Stimulated activated naive CD8-positive, alpha-beta T cell treated with anti-CD3 and anti-CD28 coated beads, Interleukin-15, Interleukin-2, amounts not matched to agents 100 U/mL and 50 U/mL, for 24 hours (primary cell): ENCODE results near the gene KDM4E.

ENCODE experiments used
- ATAC-seq: fragments of 150-1000 bp; cut with Tn5 transposase; one replicate; pipeline ENCODE4 v1.10.0; 2021
- DNase-seq: peaks from one replicate; pipeline ENCODE4 v3.0.0; 2021

Gene KDM4E

DNA sequence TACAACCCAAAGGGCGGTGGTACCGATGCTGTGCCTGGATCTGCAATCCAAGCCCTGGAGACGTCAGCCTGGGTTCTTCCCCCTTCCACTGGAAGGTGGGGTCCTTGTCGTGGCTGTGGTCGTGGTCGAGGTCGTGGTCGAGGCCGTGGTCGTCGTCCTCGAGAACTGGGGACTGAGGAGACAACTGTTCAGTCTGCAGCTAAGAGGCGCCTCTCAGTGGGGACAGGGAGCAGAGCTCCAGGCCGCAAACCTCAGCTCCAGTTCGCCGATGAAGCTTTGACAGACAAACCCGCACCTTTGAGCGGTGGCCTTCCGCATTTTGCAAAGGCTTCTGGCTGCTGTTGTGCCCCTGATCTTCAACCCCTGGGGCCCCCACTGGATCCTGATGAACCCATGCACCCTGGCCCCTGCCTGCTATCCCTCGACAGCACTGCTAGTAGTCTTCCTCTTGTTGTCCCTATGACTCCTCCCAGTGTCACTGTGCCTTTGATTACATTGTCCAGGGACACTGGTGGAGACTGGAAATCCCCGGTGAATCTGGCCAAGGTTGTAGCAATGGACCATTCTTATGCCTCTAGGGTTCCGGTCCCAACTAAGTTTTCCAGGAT, 25.6 kb downstream of the KDM4E start:
- ATAC-seq (no peak), DNase-seq (no peak)

DNA sequence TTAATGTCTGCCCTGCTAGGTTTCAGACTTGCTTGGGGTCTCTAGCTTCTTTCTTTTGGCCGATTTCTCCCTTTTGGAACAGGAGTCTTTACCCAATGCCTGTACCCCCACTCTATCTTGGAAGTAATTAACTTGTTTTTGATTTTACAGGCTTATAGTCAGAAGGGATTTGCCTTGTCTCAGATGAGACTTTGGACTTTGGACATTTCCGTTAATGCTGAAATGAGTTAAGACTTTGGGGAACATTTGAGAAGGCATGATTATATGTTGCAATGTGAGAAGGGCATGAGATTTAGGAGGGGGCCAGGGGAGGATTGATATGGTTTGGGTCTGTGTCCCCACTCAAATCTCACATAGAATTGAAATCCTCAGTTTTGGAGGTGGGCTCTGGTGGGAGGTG, 29.3 kb downstream of the KDM4E start:
- ATAC-seq (no peak), DNase-seq (no peak)

DNA sequence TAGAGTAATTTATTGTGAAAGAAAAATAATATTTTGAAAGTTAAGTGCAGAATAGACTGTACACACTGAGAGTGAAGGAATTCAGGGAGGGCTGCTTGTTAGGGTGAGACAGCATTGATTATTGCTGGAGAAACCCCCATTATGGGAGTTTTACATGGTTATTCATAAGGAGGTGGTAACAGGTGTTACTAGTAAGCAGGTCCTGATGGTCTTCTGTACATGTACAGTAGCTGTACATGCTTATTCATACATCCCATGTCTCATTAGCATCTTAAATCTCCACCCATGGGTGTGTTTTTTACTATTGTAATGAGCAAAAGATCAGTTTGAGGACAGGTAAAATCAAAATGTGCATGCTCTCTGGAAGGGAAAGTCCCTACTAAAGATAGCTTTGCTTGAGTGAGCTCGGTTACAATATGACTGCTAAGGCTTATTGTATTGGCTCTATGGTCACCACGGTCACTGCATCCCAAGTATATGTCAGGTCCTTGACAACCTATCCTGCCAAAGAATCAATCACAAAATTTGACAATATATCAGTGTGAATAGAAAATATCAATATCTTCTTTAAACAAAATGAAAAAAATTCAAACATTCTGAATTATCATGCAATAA, 30.3 kb downstream of the KDM4E start:
- ATAC-seq (no peak), DNase-seq (no peak)

GRCh38 chr11:95057959-95058358, 32.9 kb downstream of the KDM4E start:
- no peak for DNase-seq
- ATAC-seq = peak; percentile 9

GRCh38 chr11:95058621-95059020, 33.6 kb downstream of the KDM4E start:
- no peak for ATAC-seq
- no peak for DNase-seq

DNA sequence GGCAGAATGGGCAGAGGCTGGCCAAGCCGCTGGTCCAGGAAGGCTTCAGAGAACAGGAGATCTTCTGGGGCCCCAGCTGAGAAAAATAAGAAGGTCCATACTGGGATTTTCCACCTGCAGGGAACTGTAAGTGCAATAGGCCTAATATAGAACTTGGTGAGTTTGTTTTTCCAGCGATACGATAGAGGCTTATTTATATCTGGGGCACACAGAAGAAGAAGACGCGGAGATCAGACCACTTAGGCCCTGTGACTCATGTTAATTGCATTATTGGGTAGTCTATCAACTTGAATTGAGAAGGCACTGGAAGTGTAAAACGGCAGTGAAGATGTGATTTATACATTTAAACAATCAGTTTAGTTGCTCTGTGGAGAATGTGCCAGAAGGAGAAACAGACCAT, 34.0 kb downstream of the KDM4E start:
- no peak for DNase-seq
- no peak for ATAC-seq

DNA sequence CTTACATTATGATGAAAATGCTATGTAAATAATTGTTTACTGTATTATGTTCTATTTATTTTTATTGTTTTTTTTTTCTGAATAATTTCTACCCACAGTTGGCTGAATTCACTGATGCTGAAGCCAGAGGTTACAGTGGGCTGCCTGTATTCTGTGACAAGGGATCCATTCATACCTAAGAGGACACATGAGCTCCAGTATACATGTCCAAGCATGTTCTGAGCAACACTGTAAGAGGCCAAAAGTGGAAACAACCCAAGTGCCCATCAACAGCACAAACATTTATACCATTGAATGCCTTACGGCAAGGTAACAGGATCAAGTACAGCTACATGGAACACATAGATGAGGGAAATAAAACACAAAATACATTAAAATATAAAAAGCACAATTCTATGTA, 40.3 kb downstream of the KDM4E start:
- DNase-seq (no peak), ATAC-seq (no peak)

DNA sequence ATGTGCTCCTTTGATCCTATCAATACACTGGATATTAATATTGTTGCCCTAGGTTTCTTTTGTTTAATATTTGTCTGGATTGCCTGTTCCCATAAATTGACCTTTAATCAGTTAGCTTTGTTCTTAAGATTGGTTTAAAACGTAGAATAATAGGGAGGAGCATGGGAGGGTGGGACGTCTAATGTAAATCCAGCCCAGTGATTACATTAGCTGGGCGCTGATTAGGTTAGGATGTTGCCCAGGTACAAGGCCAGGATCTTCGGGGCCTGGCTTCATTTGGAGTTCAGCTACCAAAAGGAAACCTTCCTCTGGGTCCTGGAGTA, 41.6 kb downstream of the KDM4E start, which contains the start of gene SRSF8:
Gene SRSF8 (plus strand): TSS at position 204 of the 323 bp plus-strand sequence. CDS start 308 bp downstream, outside the sequence.
- DNase-seq (no peak), ATAC-seq (peak; percentile 26)

DNA sequence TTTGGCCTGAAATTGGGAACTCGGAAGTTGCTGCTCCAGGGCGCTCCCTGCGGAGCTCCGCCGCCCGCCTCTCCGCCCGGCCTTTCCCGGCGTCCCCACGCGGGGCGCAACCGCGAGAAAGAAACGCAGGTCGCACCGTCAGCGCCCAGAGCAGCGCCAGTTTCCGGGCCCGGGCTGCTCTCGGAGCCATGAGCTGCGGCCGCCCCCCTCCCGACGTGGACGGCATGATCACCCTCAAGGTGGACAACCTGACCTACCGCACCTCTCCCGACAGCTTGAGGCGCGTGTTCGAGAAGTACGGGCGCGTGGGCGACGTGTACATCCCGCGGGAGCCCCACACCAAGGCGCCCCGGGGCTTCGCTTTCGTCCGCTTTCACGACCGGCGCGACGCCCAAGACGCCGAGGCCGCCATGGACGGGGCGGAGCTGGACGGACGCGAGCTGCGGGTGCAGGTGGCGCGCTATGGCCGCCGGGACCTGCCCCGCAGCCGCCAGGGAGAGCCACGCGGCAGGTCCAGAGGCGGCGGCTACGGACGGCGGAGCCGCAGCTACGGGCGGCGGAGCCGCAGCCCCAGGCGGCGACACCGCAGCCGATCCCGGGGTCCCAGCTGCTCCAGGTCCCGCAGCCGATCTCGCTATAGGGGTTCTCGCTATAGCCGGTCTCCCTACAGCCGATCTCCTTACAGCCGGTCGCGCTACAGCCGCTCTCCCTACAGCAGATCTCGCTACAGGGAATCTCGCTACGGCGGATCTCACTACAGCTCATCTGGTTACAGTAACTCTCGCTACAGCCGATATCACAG, 42.2 kb downstream of the KDM4E start:
- ATAC-seq (peak; percentile 73), DNase-seq (peak; percentile 83)

GRCh38 chr11:95067841-95068219, 42.8 kb downstream of the KDM4E start:
- DNase-seq = no peak
- no peak for ATAC-seq

DNA sequence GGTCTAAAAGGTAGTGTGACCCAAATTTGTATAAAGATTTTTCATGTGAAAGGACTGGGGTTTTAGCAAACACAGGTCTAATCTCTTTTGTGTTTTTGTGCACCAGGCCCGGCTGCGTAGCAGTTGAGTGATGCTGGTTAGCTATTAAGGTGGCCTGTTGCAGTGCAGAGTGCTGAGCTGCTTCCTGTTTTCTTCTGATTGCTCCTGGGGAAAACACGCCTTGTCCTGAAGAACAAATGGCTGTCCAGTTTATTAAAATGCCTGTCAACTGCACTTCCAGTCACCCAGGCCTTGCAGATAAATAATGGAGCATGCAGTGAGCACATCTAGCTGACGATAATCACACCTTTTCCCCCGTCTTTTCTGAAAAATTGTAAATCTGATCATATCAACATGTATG, 43.5 kb downstream of the KDM4E start:
- DNase-seq (peak; percentile 64), ATAC-seq (peak; percentile 87)

DNA sequence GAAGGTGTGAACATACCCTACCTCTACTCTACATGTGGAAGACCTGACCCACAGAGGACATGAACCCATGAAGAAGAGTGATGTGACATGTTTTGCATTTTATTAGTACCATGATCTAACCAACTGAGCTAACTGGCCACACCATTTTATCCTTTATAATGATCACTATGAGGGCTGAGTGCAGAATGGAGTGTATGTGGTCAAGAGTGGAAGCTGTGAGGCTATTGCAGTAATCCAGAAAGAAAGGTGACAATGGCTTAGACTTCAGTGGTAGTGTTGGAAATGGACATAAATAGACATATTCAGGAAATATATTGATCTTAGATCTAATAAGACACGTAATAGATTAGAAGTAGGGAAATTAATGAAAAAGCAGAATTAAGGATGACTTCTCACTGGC, 45.4 kb downstream of the KDM4E start:
- no peak for DNase-seq
- no peak for ATAC-seq

- no peak for ATAC-seq
- DNase-seq = no peak
These were observed 47.9 kb downstream of the KDM4E start for GRCh38 chr11:95072948-95073347.

DNA sequence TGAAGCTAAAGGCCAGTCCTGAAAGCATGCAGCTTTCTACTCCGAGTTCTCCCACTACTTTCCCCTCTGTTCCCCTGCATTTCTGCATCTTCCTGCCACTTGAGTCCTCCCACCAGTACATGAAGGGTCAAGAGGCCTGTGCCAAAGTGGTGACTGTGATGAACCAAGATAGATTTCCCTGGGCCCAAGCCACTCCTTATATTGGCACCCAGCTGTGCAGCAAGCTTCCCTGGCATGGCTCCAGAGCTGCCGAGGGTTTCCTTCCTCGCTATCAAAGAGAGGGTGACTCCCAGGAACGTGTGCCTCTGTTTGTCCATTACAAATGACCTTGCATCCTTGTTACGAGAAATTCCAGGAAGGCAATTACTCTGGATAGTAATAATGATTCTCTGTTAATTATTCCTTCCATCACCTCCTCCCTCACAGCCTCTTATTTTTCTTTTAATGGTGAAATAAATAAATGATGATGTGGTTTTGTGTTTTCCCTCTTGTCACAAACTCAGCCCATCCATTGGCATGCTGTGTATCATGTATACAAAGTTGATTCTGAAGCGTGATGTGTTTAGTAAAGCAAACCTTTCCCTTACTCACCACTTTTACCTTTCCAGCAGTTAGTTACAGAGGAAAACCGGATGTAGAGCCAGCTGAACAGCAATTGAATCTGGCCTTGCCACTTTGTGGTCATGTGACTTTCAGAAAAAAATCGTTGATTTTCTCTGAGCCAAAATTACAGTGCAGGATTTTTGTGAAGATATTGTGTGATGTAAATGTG, 49.9 kb downstream of the KDM4E start:
- no peak for DNase-seq
- ATAC-seq = no peak

- DNase-seq (no peak), ATAC-seq (no peak)
These were observed 51.4 kb downstream of the KDM4E start for GRCh38 chr11:95076416-95076815.

DNA sequence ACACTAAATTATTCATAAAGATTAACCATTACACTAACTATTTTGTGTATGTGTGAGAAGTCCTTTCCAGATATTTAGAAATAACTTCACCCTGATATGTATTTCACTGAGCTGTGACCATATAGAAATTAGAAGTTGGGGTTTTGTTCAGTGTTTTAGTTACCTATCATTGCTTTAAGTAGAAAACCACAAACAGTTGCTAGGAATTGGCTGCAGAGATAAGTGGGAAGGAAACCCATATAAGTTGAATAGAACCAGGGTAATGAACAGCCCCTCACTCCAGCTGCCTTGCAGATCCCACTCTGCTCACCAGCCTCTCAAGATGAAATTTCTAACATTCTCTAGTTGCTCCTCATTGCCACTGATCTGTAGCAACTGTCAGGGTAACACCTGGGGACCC, 51.9 kb downstream of the KDM4E start:
- no peak for DNase-seq
- ATAC-seq = no peak
